ENCODE data around the gene KRT17. TPM values are rescaled to one million over a fixed set of nuclear protein-coding genes. Genes with fewer than 3 reads are reported as not detected.

Gene KRT17
- total RNA-seq, 3 donors from 2014 or later: 1.9 to 1,676 (median 1,373) TPM

- intact Hi-C loops (cut with DNase I; ENCODE audit: low total_unique reads): loop anchor here (10.0 kb wide), 2 partner anchors 110 to 740 kb away; no protein-coding TSS in a partner anchor
These were observed 30.6 kb upstream of the KRT17 start for GRCh38 chr17:41654678-41655607.

GRCh38 chr17:41653892-41654677 lies 29.7 kb upstream of the KRT17 start:
- TF ChIP-seq POLR2AphosphoS5 (IDR thresholded peaks at IDR 0.05) (peak in 2 of 3 donors; percentile 9 to 61), POLR2A (IDR thresholded peaks at IDR 0.05) (no peak)
- Histone ChIP-seq H3K27me3 (no peaks in the 10 kb centered on the region), H3K9me3 (no peaks in the 10 kb centered on the region), H3K36me3 (no peaks in the 10 kb centered on the region), H3K4me1 (peaks cover 47 to 79% of the 10 kb centered on the region in 2 donors), H3K27ac (peak overlapping the region; percentile 97 to 100), H3K4me3 (peak overlapping the region in 2 of 3 donors; percentile 3 to 49)
- intact Hi-C loops (cut with DNase I; ENCODE audit: low total_unique reads): loop anchor here (10.0 kb wide), 2 partner anchors 109 to 739 kb away; no protein-coding TSS in a partner anchor
- peak; percentile 88 to 97 for DNase-seq (ENCODE audit: low spot score in 2 of 2)

More at GRCh38 chr17:41654678-41655607, 30.6 kb upstream of the KRT17 start:
- Histone ChIP-seq H3K27me3 (no peaks in the 10 kb centered on the region), H3K4me3 (peak overlapping the region in 2 of 3 donors; percentile 15 to 49), H3K9me3 (no peaks in the 10 kb centered on the region), H3K36me3 (no peaks in the 10 kb centered on the region), H3K4me1 (peaks cover 47 to 78% of the 10 kb centered on the region in 2 donors), H3K27ac (peak overlapping the region; percentile 97 to 100)
- no peak for DNase-seq (ENCODE audit: low spot score in 2 of 2)
- TF ChIP-seq POLR2A (IDR thresholded peaks at IDR 0.05): no peak
- no peak for TF ChIP-seq CTCF (IDR thresholded peaks at IDR 0.05)
- no peak for TF ChIP-seq POLR2AphosphoS5 (IDR thresholded peaks at IDR 0.05)

GRCh38 chr17:41653421-41653820 lies 29.0 kb upstream of the KRT17 start:
- peaks cover 49 to 77% of the 10 kb centered on the region in 2 donors for H3K4me1 ChIP-seq
- TF ChIP-seq POLR2A (IDR thresholded peaks at IDR 0.05) (no peak), CTCF (IDR thresholded peaks at IDR 0.05) (no peak), POLR2AphosphoS5 (IDR thresholded peaks at IDR 0.05) (no peak)
- peak overlapping the region in 2 of 3 donors; percentile 3 to 37 for H3K4me3 ChIP-seq
- intact Hi-C loops (cut with DNase I; ENCODE audit: low total_unique reads): loop anchor here (10.0 kb wide), 2 partner anchors 109 to 739 kb away; no protein-coding TSS in a partner anchor
- H3K36me3 ChIP-seq: no peaks in the 10 kb centered on the region
- no peak for DNase-seq (ENCODE audit: low spot score in 2 of 2)
- H3K9me3 ChIP-seq: no peaks in the 10 kb centered on the region
- peak overlapping the region; percentile 97 to 100 for H3K27ac ChIP-seq
- H3K27me3 ChIP-seq: no peaks in the 10 kb centered on the region

DNA sequence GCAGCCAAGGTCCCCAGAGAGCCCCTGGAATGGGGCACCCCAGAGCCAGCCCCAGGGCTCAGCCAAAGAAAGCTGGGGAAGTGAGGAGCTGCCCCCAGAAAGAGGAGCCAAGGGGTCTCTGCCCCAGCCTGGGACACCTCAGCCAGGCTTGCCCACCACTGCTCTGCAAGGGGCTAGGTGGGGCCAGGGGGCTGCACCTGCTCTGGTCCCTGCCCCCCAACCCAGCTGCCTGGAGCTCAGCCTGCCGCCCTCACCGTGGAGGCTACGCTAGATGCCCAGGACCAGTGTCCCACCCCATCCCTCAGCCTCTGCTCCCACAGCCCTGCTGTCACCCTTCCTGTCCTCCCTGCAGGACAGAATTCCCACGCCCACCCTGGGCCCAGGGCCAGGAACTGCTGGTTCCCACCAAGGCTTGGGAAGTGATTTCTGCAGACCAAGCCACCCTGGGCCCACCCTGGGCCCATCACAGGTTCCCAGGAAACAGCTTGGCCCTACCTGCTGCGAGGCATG lies 28.1 kb upstream of the KRT17 start:
- DNase-seq (ENCODE audit: low spot score in 2 of 2): no peak
- Histone ChIP-seq H3K27ac (peak overlapping the region; percentile 97 to 100), H3K27me3 (no peaks in the 10 kb centered on the region), H3K9me3 (no peaks in the 10 kb centered on the region), H3K4me1 (peaks cover 49 to 74% of the 10 kb centered on the region in 2 donors), H3K4me3 (peak overlapping the region in 1 of 3 donors; percentile 1), H3K36me3 (no peaks in the 10 kb centered on the region)
- intact Hi-C loops (cut with DNase I; ENCODE audit: low total_unique reads): loop anchor here (10.0 kb wide), 2 partner anchors 108 to 738 kb away; no protein-coding TSS in a partner anchor
- TF ChIP-seq POLR2A (IDR thresholded peaks at IDR 0.05) (no peak), POLR2AphosphoS5 (IDR thresholded peaks at IDR 0.05) (no peak), CTCF (IDR thresholded peaks at IDR 0.05) (no peak)
